ENCODE data around the gene ITGA8.

ITGA8 gene

DNA sequence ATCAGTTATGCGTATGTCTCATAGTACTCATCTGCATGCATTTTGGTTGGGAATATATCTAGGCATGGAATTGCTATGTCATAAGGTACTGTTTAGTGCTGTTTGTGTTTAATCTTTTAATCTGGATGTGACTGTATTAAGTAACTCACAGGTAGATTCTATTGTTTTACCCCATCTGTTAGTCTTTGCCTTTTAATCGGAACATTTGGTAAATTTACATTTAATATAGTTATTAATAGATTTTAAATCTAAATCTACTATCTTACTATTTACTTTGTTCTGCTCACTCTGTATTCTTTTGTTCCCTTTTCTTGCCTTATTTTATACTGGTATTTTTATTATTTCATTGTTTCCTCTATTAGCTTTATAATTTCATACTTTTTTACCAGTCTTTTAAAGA is 10.6 kb upstream of the ITGA8 start:
- DNase-seq: no peak

DNA sequence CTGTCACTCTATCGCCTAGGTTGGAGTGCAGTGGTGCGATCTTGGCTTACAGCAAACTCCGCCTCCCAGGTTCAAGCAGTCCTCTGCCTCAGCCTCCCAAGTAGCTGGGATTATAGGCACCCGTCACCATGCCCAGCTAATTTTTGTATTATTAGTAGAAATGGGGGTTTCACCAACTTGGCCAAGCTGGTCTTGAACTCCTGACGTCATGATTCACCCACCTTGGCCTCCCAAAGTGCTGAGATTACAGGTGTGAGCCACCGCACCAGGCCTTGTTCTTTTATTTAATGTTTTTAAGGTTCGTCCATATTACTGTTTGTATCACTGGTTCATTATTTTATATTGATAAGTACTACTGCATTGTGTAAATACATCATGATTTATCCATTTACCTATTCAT is 10.2 kb upstream of the ITGA8 start:
- DNase-seq: no peak

DNA sequence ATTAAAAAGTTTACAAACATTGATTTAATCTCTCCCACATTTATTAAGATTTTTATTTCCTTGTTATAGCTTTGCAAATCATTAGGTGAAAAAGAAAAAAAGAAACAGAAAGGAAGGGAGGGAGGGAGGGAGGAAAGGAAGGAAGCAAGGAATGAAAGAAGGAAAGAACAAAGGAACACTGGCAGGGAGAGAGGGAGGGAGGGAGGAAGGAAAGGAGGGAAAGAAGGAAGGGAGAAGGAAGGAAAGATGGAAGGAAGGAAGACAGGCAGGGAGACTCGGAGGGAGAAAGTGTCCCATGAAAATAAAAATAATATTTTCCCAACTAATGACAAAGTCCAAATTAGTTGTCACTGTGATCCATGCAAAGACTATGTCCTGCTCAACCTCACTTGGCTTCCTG is 6.3 kb upstream of the ITGA8 start:
- DNase-seq: no peak

GRCh38 chr10:15725603-15726002 is 5.9 kb upstream of the ITGA8 start:
- DNase-seq: no peak

DNA sequence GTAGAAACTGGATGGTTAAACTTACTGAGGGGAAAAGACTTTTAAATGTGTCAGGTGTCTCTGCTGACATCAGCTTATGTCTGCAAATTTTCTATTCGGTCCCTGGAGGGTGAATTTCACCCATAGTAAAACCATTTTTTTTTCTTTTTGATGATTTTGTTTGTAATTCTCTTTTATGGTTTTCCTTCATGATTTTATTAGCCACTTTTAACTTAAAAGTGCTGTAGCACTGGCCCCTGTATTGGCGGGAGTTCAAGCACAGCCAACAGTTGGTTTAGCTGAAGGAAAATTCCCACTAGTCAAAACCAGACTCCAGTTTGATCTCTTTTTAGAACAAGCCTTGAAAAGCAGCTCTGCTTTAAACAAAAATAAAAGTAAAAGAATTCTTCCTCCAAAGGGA is 5.0 kb upstream of the ITGA8 start:
- DNase-seq: no peak

GRCh38 chr10:15723803-15724202 is 4.1 kb upstream of the ITGA8 start:
- DNase-seq: no peak

DNA sequence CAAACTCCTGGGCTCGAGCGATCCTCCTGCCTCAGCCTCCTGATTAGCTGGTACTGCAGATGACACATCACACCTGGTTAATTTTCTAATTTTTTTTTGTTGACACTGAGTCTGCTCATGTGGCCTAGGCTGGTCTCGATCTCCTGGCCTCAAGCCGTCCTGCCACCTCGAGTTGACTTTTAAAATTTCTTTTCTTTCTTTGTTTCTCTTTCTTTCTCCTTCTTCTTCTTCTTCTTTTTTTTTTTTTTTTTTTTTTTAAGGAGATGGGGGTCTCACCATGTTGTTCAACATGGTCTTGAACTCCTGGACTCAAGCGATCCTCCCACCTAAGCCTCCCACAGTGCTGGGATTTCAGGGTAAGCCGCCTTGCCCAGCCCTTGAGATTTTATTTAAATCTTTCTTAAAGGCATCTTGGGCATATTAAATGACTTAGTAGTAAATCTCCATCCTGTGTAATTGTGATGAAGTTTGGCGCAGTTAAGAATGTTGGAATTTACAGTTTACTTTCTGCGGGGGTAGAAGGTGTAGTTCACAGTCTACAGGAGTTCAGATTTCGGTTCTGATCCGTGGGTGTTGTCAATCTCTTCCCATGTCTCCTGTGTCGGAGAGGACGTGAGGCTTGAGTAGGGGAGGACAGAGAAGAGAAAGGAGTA is 1.0 kb upstream of the ITGA8 start:
- DNase-seq: no peak

DNA sequence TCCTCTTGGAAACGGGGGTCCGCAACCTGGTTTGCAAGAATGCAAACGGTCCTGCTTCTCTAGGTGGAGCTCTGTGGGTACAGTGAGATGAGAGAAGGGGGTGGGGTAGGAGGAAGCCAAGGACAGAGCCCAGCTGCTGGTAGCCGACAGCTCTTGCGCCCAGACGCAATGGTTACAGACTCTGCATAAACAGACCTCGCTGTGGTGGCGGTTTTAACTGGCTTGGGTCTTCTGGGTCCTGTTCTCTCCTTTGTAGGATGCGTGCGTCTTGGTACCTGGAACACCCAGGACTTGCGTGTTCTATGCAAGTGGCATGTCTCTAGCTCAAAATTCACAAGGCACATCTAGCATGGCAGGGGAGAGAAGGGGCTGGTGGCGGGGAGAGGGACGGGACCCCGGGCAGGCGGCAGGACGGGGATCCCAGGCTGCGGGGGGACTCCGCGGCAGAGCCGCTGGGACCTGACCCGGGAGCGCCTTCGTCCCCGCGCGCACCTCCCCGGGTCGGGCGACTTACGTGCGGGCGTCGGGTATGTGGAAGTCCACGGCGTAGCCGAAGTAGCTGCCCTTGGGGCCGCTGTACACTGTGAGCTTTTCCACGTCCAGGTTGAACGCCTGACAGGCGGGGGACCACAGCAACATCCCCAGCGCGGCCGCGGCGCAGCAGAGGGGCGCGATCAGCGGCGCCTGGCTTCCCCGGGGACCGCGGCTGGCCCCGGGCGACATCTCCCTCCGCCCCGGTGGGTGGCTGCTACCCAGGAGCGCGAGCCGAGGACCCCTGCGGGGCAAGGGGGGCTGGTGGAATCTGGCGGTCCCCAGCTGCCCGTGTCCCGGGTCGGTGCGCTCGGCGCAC is 448 bp downstream of the ITGA8 start:
- DNase-seq: no peak

DNA sequence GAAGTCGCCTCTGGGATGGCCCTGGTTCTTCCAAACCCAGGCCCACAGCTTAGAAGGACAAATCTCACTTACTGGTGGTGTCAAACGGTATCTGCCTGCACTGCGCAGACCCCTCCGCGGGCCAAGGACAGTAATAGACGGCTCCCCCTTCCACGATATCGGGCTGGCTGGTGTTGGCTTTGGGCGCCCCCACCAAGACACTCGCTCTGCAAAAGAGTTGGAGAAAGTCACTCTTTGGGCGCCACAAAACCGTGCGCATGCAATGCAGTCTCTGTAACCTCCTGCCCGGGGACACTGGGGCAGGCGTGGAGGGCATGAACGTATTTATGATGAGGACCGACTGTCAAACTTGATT is 1.1 kb downstream of the ITGA8 start:
- no peak for DNase-seq

DNA sequence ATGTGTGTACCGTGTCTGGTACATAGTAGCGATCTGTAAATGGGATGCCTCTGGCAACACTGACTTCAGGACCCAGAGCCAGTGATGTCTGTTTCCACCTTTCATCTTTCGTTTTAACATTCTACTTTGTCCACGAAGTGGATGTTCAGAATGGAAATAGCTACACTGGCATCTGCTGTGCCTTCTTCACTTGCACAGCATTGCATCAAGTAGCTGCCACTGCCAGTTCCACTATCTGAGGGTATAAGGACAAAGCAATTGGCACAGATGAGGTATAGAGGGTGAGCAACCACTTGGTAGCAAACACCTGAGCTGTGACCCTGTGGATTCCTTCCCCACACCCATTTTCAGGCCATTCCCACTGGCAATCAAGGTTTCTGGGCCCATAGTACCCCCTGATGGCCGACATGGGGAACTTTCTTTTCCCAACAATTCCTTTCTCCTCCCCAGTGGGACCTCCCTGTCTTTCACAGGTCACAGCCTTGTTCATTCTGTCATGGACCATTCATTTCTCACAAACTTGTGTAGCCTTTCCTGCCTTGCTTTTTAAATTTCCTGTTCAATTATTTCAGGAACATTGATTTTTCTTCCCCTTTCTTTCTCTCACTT is 4.0 kb downstream of the ITGA8 start:
- DNase-seq: no peak

GRCh38 chr10:15714847-15715246 is 4.9 kb downstream of the ITGA8 start:
- no peak for DNase-seq

- no peak for DNase-seq
These were observed 6.8 kb downstream of the ITGA8 start for GRCh38 chr10:15712883-15713282.

- no peak for DNase-seq
These were observed 9.3 kb downstream of the ITGA8 start for GRCh38 chr10:15710455-15710854.

DNA sequence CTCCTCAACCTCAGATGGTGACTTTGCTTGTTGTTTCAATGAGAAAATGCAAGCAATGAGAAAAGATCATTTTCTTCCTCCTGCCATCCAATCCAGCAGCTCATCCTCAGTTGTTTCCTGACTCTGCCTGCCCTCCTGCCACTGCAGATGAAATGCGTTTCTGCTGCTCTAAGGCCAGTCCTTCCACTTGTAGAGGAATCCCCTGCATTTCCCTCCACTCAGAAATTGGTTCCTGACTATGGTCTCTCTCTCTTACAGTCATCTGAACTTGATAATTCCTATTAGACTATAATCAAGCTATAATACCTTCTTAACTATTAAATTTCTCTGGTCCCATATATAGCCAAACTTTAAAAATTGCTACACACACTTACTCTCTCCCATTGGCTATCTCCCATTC is 14.4 kb downstream of the ITGA8 start:
- DNase-seq: no peak

GRCh38 chr10:15704581-15704968 is 15.1 kb downstream of the ITGA8 start:
- no peak for DNase-seq

DNA sequence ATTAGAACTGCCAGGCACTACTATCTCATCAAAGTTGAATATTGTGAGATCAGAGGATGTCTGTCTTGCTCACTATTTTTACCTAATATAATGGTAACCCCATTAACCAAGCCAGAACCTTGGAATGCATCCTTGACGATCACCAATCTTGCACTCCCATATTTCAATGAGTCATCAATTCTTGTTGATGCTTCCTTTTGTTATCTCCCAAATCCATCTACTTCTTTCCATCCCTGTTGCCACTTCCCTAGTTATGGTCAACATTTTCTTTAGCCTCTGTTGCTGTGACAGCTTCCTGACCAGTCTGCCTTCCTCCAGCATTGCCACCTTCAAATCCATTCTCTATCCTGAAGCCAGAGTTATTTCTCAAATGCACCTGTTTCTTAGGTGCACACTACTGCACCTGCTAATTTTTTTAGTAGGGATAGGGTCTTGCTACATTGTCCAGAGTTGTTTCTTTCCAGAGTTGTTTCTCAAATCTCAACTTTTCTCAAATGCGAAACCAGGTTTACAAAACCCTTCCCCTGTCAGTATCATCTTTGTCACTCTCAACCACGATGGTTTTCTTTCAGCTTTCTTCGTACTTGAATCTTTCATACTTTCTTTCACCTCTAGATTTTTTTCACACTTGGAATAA is 15.7 kb downstream of the ITGA8 start:
- DNase-seq: no peak

DNA sequence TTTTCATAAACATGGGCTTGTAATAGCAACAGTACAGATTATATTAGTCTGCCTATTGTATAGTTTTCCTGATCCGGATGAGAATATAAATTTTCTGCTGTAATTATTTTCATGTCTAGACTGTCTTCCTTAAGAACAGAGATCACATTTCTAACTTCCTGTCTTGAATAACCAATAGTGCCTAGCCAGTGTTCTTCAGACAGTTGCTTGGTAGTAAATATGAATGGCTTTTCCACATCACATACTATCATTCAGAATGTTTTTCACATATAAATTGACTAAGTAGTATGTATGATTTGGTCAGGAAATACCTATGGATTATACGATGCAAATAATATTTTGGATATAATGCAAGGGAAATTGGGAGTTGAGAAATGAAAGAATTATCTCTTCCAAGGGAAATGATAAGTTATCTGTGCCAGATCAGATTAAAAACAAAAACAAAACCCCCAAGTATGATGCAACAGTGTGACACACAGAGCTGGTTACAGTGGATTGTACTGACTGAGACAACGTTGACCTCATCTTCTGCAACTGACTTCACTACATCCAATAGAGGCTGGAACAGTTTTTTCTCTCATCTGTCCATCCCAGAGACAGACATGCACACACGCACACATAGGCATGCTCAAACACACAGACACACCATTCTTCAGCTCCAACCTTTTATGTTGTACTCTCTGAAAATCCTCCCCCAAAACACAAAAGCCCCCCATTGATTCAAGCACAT is 16.4 kb downstream of the ITGA8 start:
- no peak for DNase-seq

- DNase-seq: no peak
These were observed 19.5 kb downstream of the ITGA8 start for GRCh38 chr10:15700078-15700674.

GRCh38 chr10:15695852-15696251 is 23.9 kb downstream of the ITGA8 start:
- DNase-seq: no peak

DNA sequence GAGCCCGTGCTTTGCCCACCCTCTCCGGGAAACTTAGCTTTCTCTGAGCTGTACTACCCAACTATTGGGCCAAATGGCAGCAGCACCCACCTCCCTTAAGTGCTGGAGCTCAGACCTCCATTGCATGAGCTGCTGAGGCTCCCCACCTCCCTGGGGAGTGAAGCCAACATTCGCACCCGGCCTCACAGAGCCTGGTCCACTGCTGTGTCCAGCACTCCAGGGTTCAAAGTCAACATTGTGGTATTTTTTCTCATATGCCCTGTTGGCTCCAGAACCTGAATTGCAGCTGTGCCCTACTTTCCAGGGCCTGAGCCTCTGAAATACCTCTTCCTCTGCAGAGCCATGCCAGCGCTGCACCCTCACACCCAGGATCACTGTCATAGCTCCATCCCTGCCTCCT is 29.7 kb downstream of the ITGA8 start:
- DNase-seq: no peak

DNA sequence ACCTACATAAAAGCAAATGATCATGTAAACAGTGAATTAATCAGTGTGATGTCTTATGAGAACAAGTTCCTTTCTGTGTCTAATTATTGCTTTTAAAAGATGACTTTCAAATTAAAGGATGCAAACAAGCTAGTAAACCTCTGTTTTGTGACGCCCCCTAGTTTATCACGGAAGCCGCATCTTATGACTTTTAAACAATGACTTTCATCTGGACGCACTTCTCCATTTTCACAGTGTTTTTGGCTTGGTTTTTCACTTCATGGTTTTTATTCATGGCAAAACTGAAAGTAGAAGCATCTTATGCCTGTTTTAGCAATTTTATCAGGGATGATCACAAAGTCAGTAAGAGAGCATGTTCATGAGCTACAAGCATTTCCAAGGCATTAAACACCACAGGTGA is 35.0 kb downstream of the ITGA8 start:
- DNase-seq: no peak

GRCh38 chr10:15681076-15681475 is 38.6 kb downstream of the ITGA8 start:
- DNase-seq: no peak

- DNase-seq: no peak
These were observed 40.9 kb downstream of the ITGA8 start for GRCh38 chr10:15678851-15679250.
